Mucosa of gallbladder (tissue), 1 donor: ENCODE measurements around the gene OR4N2. TPM values are rescaled to one million over a fixed set of nuclear protein-coding genes. Genes with fewer than 3 reads are reported as not detected.
"Not testable (repeated sequence)": the region's sequence is repeated elsewhere in the genome, so short reads cannot be mapped to it uniquely, and the experiment has no call there.

Experiments used
- DNase-seq: peaks from one replicate; pipeline ENCODE4 v3.0.0-alpha.2; 2020; ENCODE audit warnings: low spot score
- total RNA-seq: library from RNA; stranded (reverse); gene quantifications from one replicate; pipeline ENCODE4 v1.2.1, GENCODE V29; 2021
- donor health status: DM: no; HTN: no; CAD: no.

Gene OR4N2
- total RNA-seq, 1 donor from 2014 or later: not detected

GRCh38 chr14:19834203-19834848 is 30.8 kb downstream of the OR4N2 start:
- DNase-seq: not testable (repeated sequence)

GRCh38 chr14:19838433-19838832 is 34.9 kb downstream of the OR4N2 start:
- DNase-seq: no peak

GRCh38 chr14:19851365-19851764 is 47.8 kb downstream of the OR4N2 start:
- DNase-seq: no peak

- DNase-seq: not testable (repeated sequence)
These were observed 62.6 kb downstream of the OR4N2 start for GRCh38 chr14:19866061-19866669.

- DNase-seq: no peak
These were observed 69.6 kb downstream of the OR4N2 start for GRCh38 chr14:19873178-19873577.

GRCh38 chr14:19874842-19875241 is 71.3 kb downstream of the OR4N2 start, which contains the start of gene OR4K2:
Gene OR4K2 (plus strand): TSS chr14:19875142. CDS start chr14:19876268, 1,126 bp downstream.
- DNase-seq: no peak

GRCh38 chr14:19878029-19878642 is 74.6 kb downstream of the OR4N2 start:
- DNase-seq: no peak

Other genes starting within 250 kb of the OR4N2 start
- not detected for gene OR11H2, start 89.9 kb upstream of the OR4N2 start, total RNA-seq
- gene OR4Q3, start 60.2 kb upstream of the OR4N2 start, total RNA-seq: not detected
- gene OR4M1, start 30.3 kb upstream of the OR4N2 start, total RNA-seq: not detected
- not detected for gene OR4K2, start 71.4 kb downstream of the OR4N2 start, total RNA-seq
- gene OR4K5, start 116.8 kb downstream of the OR4N2 start, total RNA-seq: not detected
- not detected for gene OR4K1, start 127.1 kb downstream of the OR4N2 start, total RNA-seq
- gene OR4K15, start 171.8 kb downstream of the OR4N2 start, total RNA-seq: not detected
- gene OR4Q2, start 198.4 kb downstream of the OR4N2 start, total RNA-seq: not detected
- not detected for gene OR4K14, start 215.5 kb downstream of the OR4N2 start, total RNA-seq
- not detected for gene OR4K13, start 232.3 kb downstream of the OR4N2 start, total RNA-seq